WTC11 (cell line): ENCODE measurements around the gene SACS. TPM values are rescaled to one million over a fixed set of nuclear protein-coding genes. Genes with fewer than 3 reads are reported as not detected.

Source experiments
- ATAC-seq: fragments of 200-7000 bp; cut with Tn5 transposase; 2 replicates; pipeline ENCODE4 v1.10.0; 2021; ENCODE audit warnings: mild to moderate bottlenecking, moderate library complexity
- CTCF ChIA-PET: fragments of 300-600 bp; sonication (Branson Sonifier 250); formaldehyde crosslinking; loops from one replicate; lab custom pipeline; 2021; ENCODE audit warnings: antibody characterized with exemption; lab: Charles Lee
- POLR2A ChIA-PET: fragments of 350-600 bp; sonication (Branson Sonifier 250); formaldehyde crosslinking; loops from one replicate; lab custom pipeline; 2021; ENCODE audit warnings: antibody characterized with exemption; lab: Charles Lee
- DNase-seq: peaks from one replicate; pipeline ENCODE4 v3.0.0; 2021; ENCODE audit warnings: low spot score
- H3K27ac Mint-ChIP-seq: 2 replicates; pipeline ENCODE4 v1.8.0; 2021; ENCODE audit warnings: mixed read lengths
- H3K27me3 Mint-ChIP-seq: 2 replicates; pipeline ENCODE4 v1.8.0; 2021; ENCODE audit warnings: low read depth, mild to moderate bottlenecking, moderate library complexity, mixed read lengths
- H3K36me3 Mint-ChIP-seq: 2 replicates; pipeline ENCODE4 v1.8.0; 2021; ENCODE audit warnings: mixed read lengths
- H3K4me1 Mint-ChIP-seq: 2 replicates; pipeline ENCODE4 v1.8.0; 2022; ENCODE audit warnings: mixed read lengths
- H3K4me3 Mint-ChIP-seq: 2 replicates; pipeline ENCODE4 v1.8.0; 2021; ENCODE audit warnings: mild to moderate bottlenecking, moderate library complexity, mixed read lengths
- H3K9me3 Mint-ChIP-seq: 2 replicates; pipeline ENCODE4 v1.8.0; 2021; ENCODE audit warnings: mixed read lengths
- E2F4 ChIP-seq: sonication (generic); formaldehyde crosslinking; IDR thresholded peaks from 2 replicates; pipeline ENCODE4 v1.8.1; 2022; ENCODE audit warnings: low read depth, mild to moderate bottlenecking, moderate library complexity, missing genetic modification reagents, borderline replicate concordance
- E2F5 ChIP-seq: sonication (generic); formaldehyde crosslinking; IDR thresholded peaks from 2 replicates; pipeline ENCODE4 v1.8.1; 2022; ENCODE audit warnings: mild to moderate bottlenecking, moderate library complexity, missing genetic modification reagents
- ERG ChIP-seq: fragments of 250-450 bp; sonication (Bioruptor Pico); IDR thresholded peaks from 2 replicates; pipeline ENCODE4 v1.8.0; 2021; ENCODE audit warnings: mild to moderate bottlenecking
- ESRRA ChIP-seq: sonication (generic); formaldehyde crosslinking; IDR thresholded peaks from 2 replicates; pipeline ENCODE4 v1.8.1; 2022; ENCODE audit warnings: mild to moderate bottlenecking, missing genetic modification reagents, borderline replicate concordance
- FOXJ3 ChIP-seq: sonication (generic); formaldehyde crosslinking; IDR thresholded peaks from 2 replicates; pipeline ENCODE4 v1.9.0; 2021; ENCODE audit warnings: missing genetic modification reagents, mild to moderate bottlenecking, borderline replicate concordance
- FOXK1 ChIP-seq: sonication (generic); formaldehyde crosslinking; IDR thresholded peaks from 2 replicates; pipeline ENCODE4 v1.8.0; 2022; ENCODE audit warnings: mild to moderate bottlenecking, moderate library complexity, missing genetic modification reagents
- GRHL2 ChIP-seq: fragments of 250-450 bp; sonication (Bioruptor Pico); IDR thresholded peaks from 2 replicates; pipeline ENCODE4 v1.8.0; 2022; ENCODE audit warnings: mild to moderate bottlenecking, moderate library complexity; ENCODE audit not compliant: insufficient replicate concordance, severe bottlenecking
- IRF1 ChIP-seq: sonication (generic); formaldehyde crosslinking; IDR thresholded peaks from 2 replicates; pipeline ENCODE4 v1.8.0; 2023; ENCODE audit warnings: missing genetic modification reagents
- JAZF1 ChIP-seq: fragments of 250-450 bp; sonication (Bioruptor Pico); IDR thresholded peaks from 2 replicates; pipeline ENCODE4 v1.9.0; 2021; ENCODE audit warnings: moderate library complexity, mild to moderate bottlenecking, inconsistent platforms
- MAX ChIP-seq: sonication (generic); formaldehyde crosslinking; IDR thresholded peaks from 2 replicates; pipeline ENCODE4 v1.8.0; 2022; ENCODE audit warnings: mild to moderate bottlenecking, missing genetic modification reagents
- NFATC4 ChIP-seq: fragments of 250-450 bp; sonication (Bioruptor Pico); IDR thresholded peaks from 2 replicates; pipeline ENCODE4 v1.9.0; 2021; ENCODE audit warnings: mild to moderate bottlenecking
- NFYB ChIP-seq: sonication (generic); formaldehyde crosslinking; conservative IDR thresholded peaks from 2 replicates; pipeline ENCODE4 v1.8.0; 2022; ENCODE audit warnings: low read depth, missing genetic modification reagents
- OVOL2 ChIP-seq: fragments of 250-450 bp; sonication (Bioruptor Pico); IDR thresholded peaks from 2 replicates; pipeline ENCODE4 v1.9.0; 2021; ENCODE audit warnings: mild to moderate bottlenecking, borderline replicate concordance
- RELA ChIP-seq: sonication (generic); formaldehyde crosslinking; IDR thresholded peaks from 2 replicates; pipeline ENCODE4 v1.8.1; 2022; ENCODE audit warnings: missing genetic modification reagents, mild to moderate bottlenecking, borderline replicate concordance
- TEAD4 ChIP-seq: sonication (generic); formaldehyde crosslinking; IDR thresholded peaks from 2 replicates; pipeline ENCODE4 v1.8.0; 2022; ENCODE audit warnings: mild to moderate bottlenecking, missing genetic modification reagents
- ZNF232 ChIP-seq: sonication (generic); formaldehyde crosslinking; IDR thresholded peaks from 2 replicates; pipeline ENCODE4 v1.8.0; 2022; ENCODE audit warnings: mild to moderate bottlenecking, missing genetic modification reagents
- ZNF281 ChIP-seq: sonication (generic); formaldehyde crosslinking; IDR thresholded peaks from 2 replicates; pipeline ENCODE4 v1.8.0; 2023; ENCODE audit warnings: mild to moderate bottlenecking, missing genetic modification reagents
- ZNF423 ChIP-seq: fragments of 250-450 bp; sonication (Bioruptor Pico); IDR thresholded peaks from 2 replicates; pipeline ENCODE4 v2.1.2; 2022; ENCODE audit warnings: mild to moderate bottlenecking, moderate library complexity
- ZNF512 ChIP-seq: sonication (generic); formaldehyde crosslinking; IDR thresholded peaks from 2 replicates; pipeline ENCODE4 v1.8.1; 2022; ENCODE audit warnings: missing genetic modification reagents, borderline replicate concordance
- total RNA-seq: library from RNA; stranded (reverse); gene quantifications from 3 replicates; pipeline ENCODE4 v1.2.3, GENCODE V29; 2021

The SACS gene
- total RNA-seq, 1 experiment from 2014 or later = 35.2 TPM

- ATAC-seq (no peak), DNase-seq (no peak)
- no peak overlapping the region for H3K4me3 Mint-ChIP-seq
- no peak for TF ChIP-seq TEAD4 (CRISPR knock-in tag)
- TF ChIP-seq ZNF512 (CRISPR knock-in tag) = no peak
- TF ChIP-seq ERG = no peak
- no peak for TF ChIP-seq JAZF1 (CRISPR knock-in tag)
- TF ChIP-seq NFATC4 (CRISPR knock-in tag) = no peak
- no peak for TF ChIP-seq GRHL2 (CRISPR knock-in tag)
- TF ChIP-seq FOXJ3 (CRISPR knock-in tag) = no peak
- TF ChIP-seq MAX (CRISPR knock-in tag) = no peak
- TF ChIP-seq, all 79 proteins: peak for 0
- Mint-ChIP-seq H3K27me3 (no peaks in the 10 kb centered on the region), H3K36me3 (peaks cover 3% of the 10 kb centered on the region; the same call in 1 of the 2 replicates), H3K9me3 (peaks cover 4% of the 10 kb centered on the region; the same call in 1 of the 2 replicates), H3K4me1 (0 out of 2 replicates have a peak, but pooled peaks cover 2% of the 10 kb centered on the region), H3K27ac (no peak overlapping the region)
- POLR2A ChIA-PET = no interaction called here
- CTCF ChIA-PET = no interaction called here
Measured at GRCh38 chr13:23418776-23419683, 14.5 kb downstream of the SACS start.

GRCh38 chr13:23414682-23415081 lies 18.8 kb downstream of the SACS start:
- Mint-ChIP-seq H3K27me3 (no peaks in the 10 kb centered on the region), H3K27ac (no peak overlapping the region), H3K4me3 (no peak overlapping the region), H3K36me3 (peaks cover 6% of the 10 kb centered on the region; the same call in 1 of the 2 replicates), H3K9me3 (peaks cover 4% of the 10 kb centered on the region; the same call in 1 of the 2 replicates), H3K4me1 (peaks cover 12% of the 10 kb centered on the region)
- ChIA-PET CTCF (interaction anchor here (1.0 kb wide), 1 partner anchor 327 kb away, joined by 3 read pairs; no protein-coding TSS in a partner anchor), POLR2A (no interaction called here)
- DNase-seq (no peak), ATAC-seq (no peak)
- no peak for TF ChIP-seq ZNF423 (CRISPR knock-in tag)
- TF ChIP-seq RELA (CRISPR knock-in tag) = no peak
- no peak for TF ChIP-seq ZNF232 (CRISPR knock-in tag)
- no peak for TF ChIP-seq MAX (CRISPR knock-in tag)
- no peak for TF ChIP-seq ZNF281 (CRISPR knock-in tag)
- no peak for TF ChIP-seq OVOL2 (CRISPR knock-in tag)
- TF ChIP-seq NFYB (CRISPR knock-in tag) = no peak
- no peak for TF ChIP-seq E2F5 (CRISPR knock-in tag)
- TF ChIP-seq ERG = no peak
- TF ChIP-seq ESRRA (CRISPR knock-in tag) = no peak
- no peak for TF ChIP-seq NFATC4 (CRISPR knock-in tag)
- TF ChIP-seq IRF1 (CRISPR knock-in tag) = no peak
- TF ChIP-seq FOXJ3 (CRISPR knock-in tag) = no peak
- no peak for TF ChIP-seq FOXK1 (CRISPR knock-in tag)
- no peak for TF ChIP-seq E2F4
- TF ChIP-seq TEAD4 (CRISPR knock-in tag) = no peak
